Astrocyte (in vitro differentiated cells and primary cell): ENCODE results near the gene FBXO44.

Source experiments
- EZH2 ChIP-seq: IDR thresholded peaks from 2 replicates; pipeline ENCODE4 v1.6.1; 2012; ENCODE audit warnings: mild to moderate bottlenecking, low read length, inconsistent platforms; ENCODE audit not compliant: insufficient read depth
- TF ChIP-seq, protein P1 (sequence below): IDR thresholded peaks from 2 replicates; pipeline ENCODE4 v1.5.1; 2011; ENCODE audit warnings: low read depth, mild to moderate bottlenecking, inconsistent platforms, low read length, moderate library complexity; ENCODE audit not compliant: insufficient read depth

DNA sequence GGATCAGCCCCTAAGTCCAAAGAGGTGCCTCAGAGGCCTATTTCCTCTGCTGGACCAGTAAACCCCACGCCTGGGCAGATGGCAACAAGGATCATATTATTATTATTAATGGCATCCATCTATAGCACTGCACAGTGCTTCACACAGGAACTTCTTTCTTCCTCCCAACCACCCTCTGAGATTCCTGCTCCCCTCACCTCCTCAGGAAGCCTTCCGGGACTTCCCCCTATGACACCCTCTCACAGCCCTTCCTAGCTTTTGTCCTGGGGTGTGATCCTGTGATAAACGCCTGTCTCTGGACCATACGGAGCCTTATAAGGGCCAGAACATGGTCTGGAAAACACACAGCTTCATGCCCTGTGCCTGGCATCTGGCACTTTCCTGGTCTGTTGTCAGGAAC, 3.7 kb upstream of the FBXO44 start:
- TF ChIP-seq, protein P1, sequence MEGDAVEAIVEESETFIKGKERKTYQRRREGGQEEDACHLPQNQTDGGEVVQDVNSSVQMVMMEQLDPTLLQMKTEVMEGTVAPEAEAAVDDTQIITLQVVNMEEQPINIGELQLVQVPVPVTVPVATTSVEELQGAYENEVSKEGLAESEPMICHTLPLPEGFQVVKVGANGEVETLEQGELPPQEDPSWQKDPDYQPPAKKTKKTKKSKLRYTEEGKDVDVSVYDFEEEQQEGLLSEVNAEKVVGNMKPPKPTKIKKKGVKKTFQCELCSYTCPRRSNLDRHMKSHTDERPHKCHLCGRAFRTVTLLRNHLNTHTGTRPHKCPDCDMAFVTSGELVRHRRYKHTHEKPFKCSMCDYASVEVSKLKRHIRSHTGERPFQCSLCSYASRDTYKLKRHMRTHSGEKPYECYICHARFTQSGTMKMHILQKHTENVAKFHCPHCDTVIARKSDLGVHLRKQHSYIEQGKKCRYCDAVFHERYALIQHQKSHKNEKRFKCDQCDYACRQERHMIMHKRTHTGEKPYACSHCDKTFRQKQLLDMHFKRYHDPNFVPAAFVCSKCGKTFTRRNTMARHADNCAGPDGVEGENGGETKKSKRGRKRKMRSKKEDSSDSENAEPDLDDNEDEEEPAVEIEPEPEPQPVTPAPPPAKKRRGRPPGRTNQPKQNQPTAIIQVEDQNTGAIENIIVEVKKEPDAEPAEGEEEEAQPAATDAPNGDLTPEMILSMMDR = no peak
- no peak for TF ChIP-seq EZH2
